ENCODE results near the gene MTUS2. TPM values are rescaled to one million over a fixed set of nuclear protein-coding genes. Genes with fewer than 3 reads are reported as not detected.

The MTUS2 gene
- polyA plus RNA-seq, 1 donor from 2014 or later: 4.4 TPM

DNA sequence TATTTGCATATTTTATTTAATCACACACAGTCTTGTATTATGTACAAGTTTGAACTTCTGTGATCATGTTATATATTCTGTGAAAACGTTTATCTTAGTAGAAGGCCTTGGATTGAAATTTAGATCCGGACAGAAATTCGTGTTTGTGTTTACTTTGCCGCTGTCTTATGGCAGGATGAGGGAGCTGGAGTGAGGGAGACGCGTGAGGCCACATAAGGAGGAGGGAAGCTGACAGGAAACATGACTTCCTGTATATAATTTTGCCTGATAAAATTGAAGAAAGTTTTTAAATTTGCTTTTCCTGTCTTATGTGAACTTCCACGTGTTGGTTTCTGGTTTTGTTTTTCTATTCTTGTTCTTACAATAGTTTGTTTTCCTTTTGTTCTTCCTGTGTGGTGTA, 200.2 kb downstream of the MTUS2 start:
- no peaks in the 10 kb centered on the region for H3K36me3 ChIP-seq (ENCODE audit: insufficient read depth, low read length)
- no peaks in the 10 kb centered on the region for H3K27me3 ChIP-seq (ENCODE audit: insufficient read depth, low read depth, low read length)
- no peak overlapping the region for H3K9ac ChIP-seq (ENCODE audit: low read length)
- TF ChIP-seq, protein P1, sequence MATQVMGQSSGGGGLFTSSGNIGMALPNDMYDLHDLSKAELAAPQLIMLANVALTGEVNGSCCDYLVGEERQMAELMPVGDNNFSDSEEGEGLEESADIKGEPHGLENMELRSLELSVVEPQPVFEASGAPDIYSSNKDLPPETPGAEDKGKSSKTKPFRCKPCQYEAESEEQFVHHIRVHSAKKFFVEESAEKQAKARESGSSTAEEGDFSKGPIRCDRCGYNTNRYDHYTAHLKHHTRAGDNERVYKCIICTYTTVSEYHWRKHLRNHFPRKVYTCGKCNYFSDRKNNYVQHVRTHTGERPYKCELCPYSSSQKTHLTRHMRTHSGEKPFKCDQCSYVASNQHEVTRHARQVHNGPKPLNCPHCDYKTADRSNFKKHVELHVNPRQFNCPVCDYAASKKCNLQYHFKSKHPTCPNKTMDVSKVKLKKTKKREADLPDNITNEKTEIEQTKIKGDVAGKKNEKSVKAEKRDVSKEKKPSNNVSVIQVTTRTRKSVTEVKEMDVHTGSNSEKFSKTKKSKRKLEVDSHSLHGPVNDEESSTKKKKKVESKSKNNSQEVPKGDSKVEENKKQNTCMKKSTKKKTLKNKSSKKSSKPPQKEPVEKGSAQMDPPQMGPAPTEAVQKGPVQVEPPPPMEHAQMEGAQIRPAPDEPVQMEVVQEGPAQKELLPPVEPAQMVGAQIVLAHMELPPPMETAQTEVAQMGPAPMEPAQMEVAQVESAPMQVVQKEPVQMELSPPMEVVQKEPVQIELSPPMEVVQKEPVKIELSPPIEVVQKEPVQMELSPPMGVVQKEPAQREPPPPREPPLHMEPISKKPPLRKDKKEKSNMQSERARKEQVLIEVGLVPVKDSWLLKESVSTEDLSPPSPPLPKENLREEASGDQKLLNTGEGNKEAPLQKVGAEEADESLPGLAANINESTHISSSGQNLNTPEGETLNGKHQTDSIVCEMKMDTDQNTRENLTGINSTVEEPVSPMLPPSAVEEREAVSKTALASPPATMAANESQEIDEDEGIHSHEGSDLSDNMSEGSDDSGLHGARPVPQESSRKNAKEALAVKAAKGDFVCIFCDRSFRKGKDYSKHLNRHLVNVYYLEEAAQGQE (IDR thresholded peaks at IDR 0.05; ENCODE audit: borderline replicate concordance): no peak
- no peak for TF ChIP-seq POLR2AphosphoS5 (IDR thresholded peaks at IDR 0.05)
- H3K4me2 ChIP-seq (ENCODE audit: low read length): no peak overlapping the region
- H2AFZ ChIP-seq (ENCODE audit: low read depth, low read length): no peak overlapping the region
- no peaks in the 10 kb centered on the region for H3K79me2 ChIP-seq (replicated peaks; ENCODE audit: insufficient read depth, low read length)
- H3K9me2 ChIP-seq (ENCODE audit: insufficient read depth, low read length): no peaks in the 10 kb centered on the region
- H3F3A ChIP-seq (ENCODE audit: insufficient read depth, low read length, poor library complexity, severe bottlenecking): no peaks in the 10 kb centered on the region
- no peak overlapping the region for H3K27ac ChIP-seq (ENCODE audit: low read length)
- no peak overlapping the region for H3K4me3 ChIP-seq (ENCODE audit: low read length)
- H3K9me3 ChIP-seq (ENCODE audit: low read length): no peaks in the 10 kb centered on the region
- no peaks in the 10 kb centered on the region for H4K20me1 ChIP-seq (ENCODE audit: insufficient read depth)

DNA sequence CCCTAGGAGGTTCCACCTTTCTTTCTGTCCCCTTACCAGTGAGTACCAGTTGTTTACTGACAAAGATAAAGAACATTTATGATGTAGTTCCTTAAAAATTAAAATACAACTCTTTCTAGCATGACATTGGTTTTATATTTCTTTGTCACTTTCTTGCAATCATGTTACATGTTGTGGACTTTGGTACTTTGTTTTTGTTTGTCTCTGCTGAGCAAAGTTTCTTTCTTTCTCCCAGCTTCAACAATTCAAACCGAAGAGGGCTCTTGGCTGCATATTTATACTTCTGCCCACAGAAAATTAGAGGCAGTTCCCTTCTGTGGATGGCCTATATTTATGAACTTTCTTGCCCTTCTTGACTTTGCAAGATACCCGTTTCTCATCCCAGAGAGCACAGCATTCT, 201.2 kb downstream of the MTUS2 start:
- Histone ChIP-seq H2AFZ (ENCODE audit: low read depth, low read length) (no peak overlapping the region), H3K79me2 (replicated peaks; ENCODE audit: insufficient read depth, low read length) (no peaks in the 10 kb centered on the region), H3K27ac (ENCODE audit: low read length) (no peak overlapping the region), H3K9me3 (ENCODE audit: low read length) (no peaks in the 10 kb centered on the region), H3K4me2 (ENCODE audit: low read length) (no peak overlapping the region), H3K4me3 (ENCODE audit: low read length) (no peak overlapping the region), H3K36me3 (ENCODE audit: insufficient read depth, low read length) (no peaks in the 10 kb centered on the region), H4K20me1 (ENCODE audit: insufficient read depth) (no peaks in the 10 kb centered on the region), H3K27me3 (ENCODE audit: insufficient read depth, low read depth, low read length) (no peaks in the 10 kb centered on the region), H3F3A (ENCODE audit: insufficient read depth, low read length, poor library complexity, severe bottlenecking) (no peaks in the 10 kb centered on the region), H3K9ac (ENCODE audit: low read length) (no peak overlapping the region), H3K9me2 (ENCODE audit: insufficient read depth, low read length) (no peaks in the 10 kb centered on the region)
- TF ChIP-seq SMC3 (conservative IDR thresholded peaks at IDR 0.05; ENCODE audit: poor library complexity) (no peak), MXI1 (conservative IDR thresholded peaks at IDR 0.05; ENCODE audit: poor library complexity, severe bottlenecking) (no peak), POLR2AphosphoS5 (IDR thresholded peaks at IDR 0.05) (no peak), TAF1 (IDR thresholded peaks at IDR 0.05; ENCODE audit: low read depth) (no peak), EZH2 (IDR thresholded peaks at IDR 0.05; ENCODE audit: borderline replicate concordance, insufficient read depth, low read length, poor library complexity, severe bottlenecking) (no peak), EP300 (conservative IDR thresholded peaks at IDR 0.05; ENCODE audit: poor library complexity, severe bottlenecking) (no peak), RAD21 (conservative IDR thresholded peaks at IDR 0.05) (no peak)
- TF ChIP-seq, protein P2, sequence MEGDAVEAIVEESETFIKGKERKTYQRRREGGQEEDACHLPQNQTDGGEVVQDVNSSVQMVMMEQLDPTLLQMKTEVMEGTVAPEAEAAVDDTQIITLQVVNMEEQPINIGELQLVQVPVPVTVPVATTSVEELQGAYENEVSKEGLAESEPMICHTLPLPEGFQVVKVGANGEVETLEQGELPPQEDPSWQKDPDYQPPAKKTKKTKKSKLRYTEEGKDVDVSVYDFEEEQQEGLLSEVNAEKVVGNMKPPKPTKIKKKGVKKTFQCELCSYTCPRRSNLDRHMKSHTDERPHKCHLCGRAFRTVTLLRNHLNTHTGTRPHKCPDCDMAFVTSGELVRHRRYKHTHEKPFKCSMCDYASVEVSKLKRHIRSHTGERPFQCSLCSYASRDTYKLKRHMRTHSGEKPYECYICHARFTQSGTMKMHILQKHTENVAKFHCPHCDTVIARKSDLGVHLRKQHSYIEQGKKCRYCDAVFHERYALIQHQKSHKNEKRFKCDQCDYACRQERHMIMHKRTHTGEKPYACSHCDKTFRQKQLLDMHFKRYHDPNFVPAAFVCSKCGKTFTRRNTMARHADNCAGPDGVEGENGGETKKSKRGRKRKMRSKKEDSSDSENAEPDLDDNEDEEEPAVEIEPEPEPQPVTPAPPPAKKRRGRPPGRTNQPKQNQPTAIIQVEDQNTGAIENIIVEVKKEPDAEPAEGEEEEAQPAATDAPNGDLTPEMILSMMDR (IDR thresholded peaks at IDR 0.05; ENCODE audit: poor library complexity, severe bottlenecking): no peak
- TF ChIP-seq, protein P1 (IDR thresholded peaks at IDR 0.05; ENCODE audit: borderline replicate concordance): no peak

Measured in neural cell (in vitro differentiated cells).